GM23248 (cell line): Measurements from ENCODE around the gene SRMS. TPM values are rescaled to one million over a fixed set of nuclear protein-coding genes. Genes with fewer than 3 reads are reported as not detected.

Experiments
- DNase-seq: peaks from one replicate; pipeline ENCODE4 v3.0.0-alpha.2; 2015
- H2AFZ ChIP-seq: fragments of 200-600 bp; sonication (generic); 2 replicates; pipeline ENCODE4 v1.6.1; 2016; ENCODE audit warnings: antibody characterized with exemption
- H3F3A ChIP-seq: fragments of 200-600 bp; sonication (generic); 2 replicates; pipeline ENCODE4 v1.6.1; 2016; ENCODE audit warnings: mild to moderate bottlenecking, antibody characterized with exemption, mixed run types; ENCODE audit not compliant: insufficient read depth
- H3K27ac ChIP-seq: fragments of 200-600 bp; sonication (generic); 2 replicates; pipeline ENCODE4 v1.5.1; 2016; ENCODE audit warnings: mild to moderate bottlenecking
- H3K27me3 ChIP-seq: fragments of 200-600 bp; sonication (generic); replicated peaks from 2 replicates; pipeline ENCODE4 v1.6.1; 2016; ENCODE audit warnings: mild to moderate bottlenecking; ENCODE audit not compliant: insufficient read depth
- H3K36me3 ChIP-seq: fragments of 200-600 bp; sonication (generic); 2 replicates; pipeline ENCODE4 v1.6.1; 2016; ENCODE audit warnings: low read depth, mild to moderate bottlenecking
- H3K4me1 ChIP-seq: fragments of 200-600 bp; sonication (generic); 2 replicates; pipeline ENCODE4 v1.6.1; 2016; ENCODE audit warnings: mild to moderate bottlenecking; ENCODE audit not compliant: insufficient read depth
- H3K4me2 ChIP-seq: fragments of 200-600 bp; sonication (generic); one replicate; pipeline ENCODE4 v1.6.1; 2016; ENCODE audit warnings: mild to moderate bottlenecking; ENCODE audit not compliant: unreplicated experiment
- H3K4me3 ChIP-seq: fragments of 200-600 bp; sonication (generic); 2 replicates; pipeline ENCODE4 v1.5.1; 2016; ENCODE audit warnings: mild to moderate bottlenecking
- H3K79me2 ChIP-seq: fragments of 200-600 bp; sonication (generic); 2 replicates; pipeline ENCODE4 v1.6.1; 2016; ENCODE audit warnings: mild to moderate bottlenecking; ENCODE audit not compliant: insufficient read depth
- H3K9ac ChIP-seq: fragments of 200-600 bp; sonication (generic); 2 replicates; pipeline ENCODE4 v1.6.1; 2016; ENCODE audit warnings: mild to moderate bottlenecking
- H3K9me2 ChIP-seq: fragments of 200-600 bp; sonication (generic); 2 replicates; pipeline ENCODE4 v1.6.1; 2016; ENCODE audit warnings: mixed run types, mild to moderate bottlenecking, moderate library complexity; ENCODE audit not compliant: insufficient read depth
- H3K9me3 ChIP-seq: fragments of 200-600 bp; sonication (generic); one replicate; pipeline ENCODE4 v1.6.1; 2017; ENCODE audit warnings: low read depth
- H4K20me1 ChIP-seq: fragments of 200-600 bp; sonication (generic); 2 replicates; pipeline ENCODE4 v1.6.0; 2016; ENCODE audit not compliant: insufficient read depth
- EZH2 ChIP-seq: fragments of 200-600 bp; sonication (generic); IDR thresholded peaks from 2 replicates; pipeline ENCODE4 v1.6.1; 2018; ENCODE audit warnings: antibody characterized with exemption, mild to moderate bottlenecking; ENCODE audit not compliant: insufficient read depth, poor library complexity, severe bottlenecking
- EZH2phosphoT487 ChIP-seq: fragments of 200-600 bp; sonication (generic); IDR thresholded peaks from 2 replicates; pipeline ENCODE4 v1.6.1; 2018; ENCODE audit warnings: antibody characterized with exemption, moderate library complexity, mild to moderate bottlenecking, low read depth; ENCODE audit not compliant: insufficient read depth
- WGBS, 2 experiments: methylation state at CpG; one replicate each; pipeline ENCODE4 v1.1.6; 2015 to 2017; ENCODE audit warnings: low lambda C conversion rate in 2 of 2, low coverage in 1 of 2; ENCODE audit errors: missing lambda C conversion rate in 2 of 2; 5-methylcytosine and 5-hydroxymethylcytosine counted together
- in situ Hi-C: fragments of 300-500 bp; cut with MboI; formaldehyde crosslinking; loops from 2 replicates; pipeline ENCODE4 v1.15.0; 2020
- polyA plus RNA-seq: library from polyadenylated mRNA; unstranded; fragments of >200 nt; fragmentation: Nextera tagmentation; extraction: Ambion mirVana; gene quantifications from 2 replicates; pipeline ENCODE4 v1.2.1, GENCODE V29; 2016
- total RNA-seq: library from RNA; depleted of rRNA; stranded (reverse); fragments of >200 nt; shearing (Covaris generic); gene quantifications from 2 replicates; pipeline ENCODE4 v1.2.3, GENCODE V29; 2014

SRMS gene
- total and polyA plus RNA-seq, 2 experiments from 2014 or later: not detected

GRCh38 chr20:63563225-63563935 lies 15.8 kb upstream of the SRMS start:
- Histone ChIP-seq H3F3A (no peaks in the 10 kb centered on the region), H3K4me2 (no peak overlapping the region), H3K4me3 (no peak overlapping the region), H3K27ac (no peak overlapping the region), H3K9ac (no peak overlapping the region), H3K9me2 (no peaks in the 10 kb centered on the region), H3K36me3 (no peaks in the 10 kb centered on the region), H3K79me2 (no peaks in the 10 kb centered on the region), H3K27me3 (no peaks in the 10 kb centered on the region), H3K9me3 (no peaks in the 10 kb centered on the region), H4K20me1 (no peaks in the 10 kb centered on the region), H2AFZ (no peak overlapping the region), H3K4me1 (no peaks in the 10 kb centered on the region)
- TF ChIP-seq EZH2: no peak
- TF ChIP-seq EZH2phosphoT487: no peak
- no peak for DNase-seq
- WGBS, 2 experiments: 94 to 95% methylated on average over 48 to 52 of the region's 55 CpGs
- in situ Hi-C loops: no loop called here

DNA sequence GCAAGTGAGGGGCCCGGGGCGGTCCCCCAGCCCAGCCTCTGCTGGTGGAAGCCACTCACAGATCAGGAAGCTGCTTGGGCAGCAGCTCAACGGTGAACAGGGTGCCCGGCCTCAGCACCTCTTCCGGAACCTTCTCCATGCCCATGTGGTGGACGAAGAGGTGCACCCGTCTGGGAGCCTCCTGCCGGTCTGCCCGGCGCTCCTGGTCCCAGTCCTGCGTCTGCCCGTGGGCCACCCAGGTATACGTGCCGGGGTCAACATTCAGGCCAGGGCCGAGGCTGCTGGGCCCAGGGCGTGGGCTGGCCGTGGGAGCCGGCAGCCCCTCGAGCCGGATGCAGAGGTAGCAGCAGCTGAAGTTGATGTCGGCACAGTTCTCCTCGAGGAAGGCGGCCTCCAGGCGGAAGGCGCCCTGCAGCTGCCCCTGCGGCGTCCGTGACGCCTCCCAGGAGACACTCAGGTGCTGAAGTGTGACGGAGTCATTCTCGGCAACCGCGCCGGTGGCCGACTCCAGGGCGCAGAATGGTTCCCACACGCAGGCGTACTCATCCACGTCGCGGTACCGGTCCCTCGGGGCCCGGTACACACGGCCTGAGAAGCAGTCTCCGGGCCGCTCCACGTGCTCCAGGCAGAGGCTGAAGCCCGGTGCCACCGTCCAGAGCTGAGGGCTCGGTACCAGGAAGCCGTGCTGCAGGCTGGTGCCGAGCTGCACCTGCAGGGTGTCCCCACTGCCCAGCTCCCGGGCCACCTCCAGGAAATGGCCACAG lies 15.1 kb upstream of the SRMS start:
- Histone ChIP-seq H3K27me3 (no peaks in the 10 kb centered on the region), H3K27ac (no peak overlapping the region), H3K79me2 (no peaks in the 10 kb centered on the region), H3K9me2 (no peaks in the 10 kb centered on the region), H3K36me3 (no peaks in the 10 kb centered on the region), H3K4me1 (no peaks in the 10 kb centered on the region), H3F3A (no peaks in the 10 kb centered on the region), H3K4me2 (no peak overlapping the region), H3K9me3 (no peaks in the 10 kb centered on the region), H3K9ac (no peak overlapping the region), H3K4me3 (no peak overlapping the region), H2AFZ (no peak overlapping the region), H4K20me1 (no peaks in the 10 kb centered on the region)
- no peak for DNase-seq
- 92 to 94% methylated on average over 45 to 54 of the region's 54 CpGs for WGBS, 2 experiments
- in situ Hi-C loops: no loop called here
- TF ChIP-seq EZH2phosphoT487 (no peak), EZH2 (no peak)

- H3K27me3 ChIP-seq: no peaks in the 10 kb centered on the region
- H3K36me3 ChIP-seq: no peaks in the 10 kb centered on the region
- 90 to 91% methylated on average over 26 to 36 of the region's 36 CpGs for WGBS, 2 experiments
- H3K79me2 ChIP-seq: no peaks in the 10 kb centered on the region
- H3K4me1 ChIP-seq: no peaks in the 10 kb centered on the region
- H3F3A ChIP-seq: no peaks in the 10 kb centered on the region
- in situ Hi-C loops: no loop called here
- H3K4me2 ChIP-seq: no peak overlapping the region
- TF ChIP-seq EZH2phosphoT487 (no peak), EZH2 (no peak)
- no peak overlapping the region for H3K9ac ChIP-seq
- no peaks in the 10 kb centered on the region for H3K9me3 ChIP-seq
- H3K4me3 ChIP-seq: no peak overlapping the region
- H3K27ac ChIP-seq: no peak overlapping the region
- H3K9me2 ChIP-seq: no peaks in the 10 kb centered on the region
- H4K20me1 ChIP-seq: no peaks in the 10 kb centered on the region
- H2AFZ ChIP-seq: no peak overlapping the region
- DNase-seq: no peak
Observed at GRCh38 chr20:63561624-63562396, 14.3 kb upstream of the SRMS start.

GRCh38 chr20:63560856-63561609 lies 13.5 kb upstream of the SRMS start:
- H3K27ac ChIP-seq: no peak overlapping the region

More at GRCh38 chr20:63560856-63561609, 13.5 kb upstream of the SRMS start:
- H3K4me1 ChIP-seq: no peaks in the 10 kb centered on the region
- no peaks in the 10 kb centered on the region for H3K79me2 ChIP-seq
- no peaks in the 10 kb centered on the region for H3K36me3 ChIP-seq
- no peak overlapping the region for H3K4me2 ChIP-seq
- H3K27me3 ChIP-seq: no peaks in the 10 kb centered on the region
- H2AFZ ChIP-seq: no peak overlapping the region
- H3K9me2 ChIP-seq: no peaks in the 10 kb centered on the region
- WGBS, 2 experiments: 89 to 90% methylated on average over 24 to 26 of the region's 26 CpGs
- no peaks in the 10 kb centered on the region for H3F3A ChIP-seq
- in situ Hi-C loops: no loop called here
- no peaks in the 10 kb centered on the region for H3K9me3 ChIP-seq
- TF ChIP-seq EZH2 (no peak), EZH2phosphoT487 (no peak)
- H4K20me1 ChIP-seq: no peaks in the 10 kb centered on the region
- no peak overlapping the region for H3K4me3 ChIP-seq
- DNase-seq: no peak
- H3K9ac ChIP-seq: no peak overlapping the region
